NCI-H2029 treated with DMSO at 0.1 percent for 48 hours (cell line): Measurements from ENCODE around the gene GIMAP1.
"Not testable (repeated sequence)": the region's sequence is repeated elsewhere in the genome, so short reads cannot be mapped to it uniquely, and the experiment has no call there.

Experiments used
- DNase-seq: peaks from one replicate; lab custom pipeline; 2025; lab: John Stamatoyannopoulos, UW

The GIMAP1 gene

GRCh38 chr7:150716368-150716767 is at the start of gene GIMAP1:
GIMAP1 (plus strand) TSS chr7:150716613; CDS start chr7:150719048, 2,435 bp downstream.
- no peak for DNase-seq

- no peak for DNase-seq
Observed at GRCh38 chr7:150668472-150668911, 47.9 kb upstream of the GIMAP1 start.

GRCh38 chr7:150668977-150669376 is 47.4 kb upstream of the GIMAP1 start:
- DNase-seq = no peak

- not testable (repeated sequence) for DNase-seq
Observed at GRCh38 chr7:150671798-150672585, 44.4 kb upstream of the GIMAP1 start.

GRCh38 chr7:150675714-150676113 is 40.7 kb upstream of the GIMAP1 start:
- no peak for DNase-seq

GRCh38 chr7:150676276-150676675 is 40.1 kb upstream of the GIMAP1 start:
- not testable (repeated sequence) for DNase-seq

- DNase-seq = not testable (repeated sequence)
Observed at GRCh38 chr7:150676854-150677253, 39.6 kb upstream of the GIMAP1 start.

- not testable (repeated sequence) for DNase-seq
Observed at GRCh38 chr7:150678601-150679000, 37.8 kb upstream of the GIMAP1 start.

GRCh38 chr7:150680364-150680763 is 36.0 kb upstream of the GIMAP1 start:
- DNase-seq = not testable (repeated sequence)

- no peak for DNase-seq
Observed at GRCh38 chr7:150685219-150686029, 31.0 kb upstream of the GIMAP1 start, which contains the start of gene GIMAP2. GIMAP2 (plus strand) TSS chr7:150685706; CDS start chr7:150687060, 1,354 bp downstream.

GRCh38 chr7:150686030-150686631 is 30.3 kb upstream of the GIMAP1 start:
- DNase-seq = no peak

GRCh38 chr7:150688630-150689029 is 27.8 kb upstream of the GIMAP1 start:
- no peak for DNase-seq

GRCh38 chr7:150695654-150696053 is 20.8 kb upstream of the GIMAP1 start:
- DNase-seq = no peak

- no peak for DNase-seq
Observed at GRCh38 chr7:150703209-150703608, 13.2 kb upstream of the GIMAP1 start.

- DNase-seq = no peak
Observed at GRCh38 chr7:150715293-150715692, 1.1 kb upstream of the GIMAP1 start.

GRCh38 chr7:150715738-150716137 is 675 bp upstream of the GIMAP1 start:
- DNase-seq = no peak

- no peak for DNase-seq
Observed at GRCh38 chr7:150716939-150717338, 526 bp downstream of the GIMAP1 start.

- no peak for DNase-seq
Observed at GRCh38 chr7:150717814-150718420, 1.5 kb downstream of the GIMAP1 start.

GRCh38 chr7:150719436-150719835 is 3.0 kb downstream of the GIMAP1 start:
- no peak for DNase-seq

- DNase-seq = no peak
Observed at GRCh38 chr7:150719960-150720891, 3.8 kb downstream of the GIMAP1 start.

- DNase-seq = no peak
Observed at GRCh38 chr7:150721970-150722373, 5.6 kb downstream of the GIMAP1 start.
